ENCODE measurements around the gene P2RX3. TPM values are rescaled to one million over a fixed set of nuclear protein-coding genes. Genes with fewer than 3 reads are reported as not detected.

Gene P2RX3
- total RNA-seq, 1 experiment from 2014 or later = 0.15 TPM

GRCh38 chr11:57387289-57388030 lies 49.3 kb downstream of the P2RX3 start:
- Histone ChIP-seq H3K9ac (ENCODE audit: extremely low read depth, insufficient read length, low read length) (no peak overlapping the region), H4K91ac (ENCODE audit: insufficient read length, low read depth, low read length) (no peak overlapping the region), H3K79me2 (ENCODE audit: insufficient read depth, low read length) (no peaks in the 10 kb centered on the region), H3K4ac (ENCODE audit: low read depth, low read length) (no peak overlapping the region), H3K14ac (ENCODE audit: insufficient read depth, low read length) (no peak overlapping the region; the same call in 1 of the 2 replicates), H3K56ac (ENCODE audit: insufficient read length, low read depth, low read length) (no peak overlapping the region), H4K5ac (ENCODE audit: insufficient read length, low read depth, low read length) (no peak overlapping the region), H3K9me3 (ENCODE audit: control insufficient read depth, low read depth, low read length) (no peaks in the 10 kb centered on the region), H3K18ac (ENCODE audit: insufficient read length, low read depth, low read length) (no peak overlapping the region), H4K8ac (replicated peaks; ENCODE audit: insufficient read length, low read depth, low read length) (no peak overlapping the region), H2BK5ac (ENCODE audit: insufficient read length, low read length) (no peak overlapping the region), H2BK15ac (ENCODE audit: low read depth, low read length) (no peak overlapping the region), H3K23me2 (ENCODE audit: insufficient read length, low read depth, low read length, poor library complexity, severe bottlenecking) (no peaks in the 10 kb centered on the region), H3K79me1 (ENCODE audit: insufficient read depth, low read depth, low read length, poor library complexity, severe bottlenecking) (no peaks in the 10 kb centered on the region), H2BK12ac (ENCODE audit: insufficient read length, low read depth, low read length) (no peak overlapping the region), H3K4me1 (ENCODE audit: insufficient read depth, low read length) (no peaks in the 10 kb centered on the region), H3T11ph (ENCODE audit: low read length) (no peak overlapping the region), H3K23ac (ENCODE audit: insufficient read length, low read depth, low read length) (no peak overlapping the region), H2BK120ac (ENCODE audit: low read depth, low read length, poor library complexity, severe bottlenecking) (no peak overlapping the region), H4K20me1 (ENCODE audit: control insufficient read depth, insufficient read depth, insufficient read length) (no peaks in the 10 kb centered on the region), H3K27me3 (ENCODE audit: insufficient read depth, low read length) (no peaks in the 10 kb centered on the region; the same call in 1 of the 2 replicates), H2AK5ac (ENCODE audit: insufficient read length, low read length) (no peak overlapping the region), H2AFZ (ENCODE audit: low read length) (no peak overlapping the region), H3K27ac (ENCODE audit: insufficient read length, low read depth, low read length) (no peak overlapping the region), H3K4me2 (ENCODE audit: insufficient read depth, insufficient read length, low read length) (no peak overlapping the region), H2BK20ac (ENCODE audit: low read depth, low read length, poor library complexity, severe bottlenecking) (no peak overlapping the region)
- WGBS (ENCODE audit: extremely low coverage, insufficient read length, low lambda C conversion rate) = no CpG with 5 or more reads among the region's 16 CpGs
- DNase-seq = no peak
- Mint-ChIP-seq H3K36me3 (ENCODE audit: insufficient read depth in 1 of 3, low read depth in 3 of 3) (no peaks in the 10 kb centered on the region), H3K27me3 (ENCODE audit: low read depth) (peaks cover 42% of the 10 kb centered on the region), H3K4me3 (no peak overlapping the region), H3K27ac (no peak overlapping the region), H3K9me3 (no peaks in the 10 kb centered on the region), H3K4me1 (no peaks in the 10 kb centered on the region)
- no peak for TF ChIP-seq CTCF (conservative IDR thresholded peaks at IDR 0.05)

Measured in H9 (cell line).